PFSK-1 (cell line): ENCODE measurements around the gene NTSR2.
A peak's percentile ranks its signal among the peaks of the same experiment; 100 is the strongest.

Experiments
- FOXP2 ChIP-seq: optimal IDR thresholded peaks from 2 replicates; pipeline ENCODE3; 2011; ENCODE audit warnings: borderline replicate concordance, control low read depth, inconsistent platforms; ENCODE audit not compliant: insufficient read depth; ENCODE audit errors: extremely low read length, extremely low read depth
- POLR2AphosphoS5 ChIP-seq: IDR thresholded peaks from 2 replicates; pipeline ENCODE4 v1.6.1; 2012; ENCODE audit warnings: low read depth, mild to moderate bottlenecking, control low read depth, low read length, moderate library complexity
- SIN3A ChIP-seq: IDR thresholded peaks from 2 replicates; pipeline ENCODE4 v1.6.1; 2012; ENCODE audit warnings: mild to moderate bottlenecking, low read length, moderate library complexity, borderline replicate concordance; ENCODE audit not compliant: insufficient read depth
- TAF1 ChIP-seq: IDR thresholded peaks from 2 replicates; pipeline ENCODE4 v1.6.1; 2012; ENCODE audit warnings: low read length, control low read depth, borderline replicate concordance; ENCODE audit not compliant: insufficient read depth
- TF ChIP-seq, protein P1 (sequence below), 2 experiments: IDR thresholded peaks; 2 replicates each; pipeline versions ENCODE4 v1.6.1 to v1.8.0; 2011 to 2012; ENCODE audit warnings: low read depth in 2 of 2, low read length in 2 of 2, control low read depth in 1 of 2, inconsistent platforms in 1 of 2, mild to moderate bottlenecking in 1 of 2, moderate library complexity in 1 of 2; ENCODE audit not compliant: insufficient read depth in 1 of 2

NTSR2 gene

GRCh38 chr2:11616097-11616687 lies 53.8 kb downstream of the NTSR2 start:
- no peak for TF ChIP-seq SIN3A
- TF ChIP-seq, protein P1, sequence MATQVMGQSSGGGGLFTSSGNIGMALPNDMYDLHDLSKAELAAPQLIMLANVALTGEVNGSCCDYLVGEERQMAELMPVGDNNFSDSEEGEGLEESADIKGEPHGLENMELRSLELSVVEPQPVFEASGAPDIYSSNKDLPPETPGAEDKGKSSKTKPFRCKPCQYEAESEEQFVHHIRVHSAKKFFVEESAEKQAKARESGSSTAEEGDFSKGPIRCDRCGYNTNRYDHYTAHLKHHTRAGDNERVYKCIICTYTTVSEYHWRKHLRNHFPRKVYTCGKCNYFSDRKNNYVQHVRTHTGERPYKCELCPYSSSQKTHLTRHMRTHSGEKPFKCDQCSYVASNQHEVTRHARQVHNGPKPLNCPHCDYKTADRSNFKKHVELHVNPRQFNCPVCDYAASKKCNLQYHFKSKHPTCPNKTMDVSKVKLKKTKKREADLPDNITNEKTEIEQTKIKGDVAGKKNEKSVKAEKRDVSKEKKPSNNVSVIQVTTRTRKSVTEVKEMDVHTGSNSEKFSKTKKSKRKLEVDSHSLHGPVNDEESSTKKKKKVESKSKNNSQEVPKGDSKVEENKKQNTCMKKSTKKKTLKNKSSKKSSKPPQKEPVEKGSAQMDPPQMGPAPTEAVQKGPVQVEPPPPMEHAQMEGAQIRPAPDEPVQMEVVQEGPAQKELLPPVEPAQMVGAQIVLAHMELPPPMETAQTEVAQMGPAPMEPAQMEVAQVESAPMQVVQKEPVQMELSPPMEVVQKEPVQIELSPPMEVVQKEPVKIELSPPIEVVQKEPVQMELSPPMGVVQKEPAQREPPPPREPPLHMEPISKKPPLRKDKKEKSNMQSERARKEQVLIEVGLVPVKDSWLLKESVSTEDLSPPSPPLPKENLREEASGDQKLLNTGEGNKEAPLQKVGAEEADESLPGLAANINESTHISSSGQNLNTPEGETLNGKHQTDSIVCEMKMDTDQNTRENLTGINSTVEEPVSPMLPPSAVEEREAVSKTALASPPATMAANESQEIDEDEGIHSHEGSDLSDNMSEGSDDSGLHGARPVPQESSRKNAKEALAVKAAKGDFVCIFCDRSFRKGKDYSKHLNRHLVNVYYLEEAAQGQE (IDR thresholded peaks at IDR 0.05; ENCODE audit: insufficient read depth in 1 of 2, low read depth in 2 of 2, low read length in 2 of 2) = peak; percentile 14 to 83; a peak in 3 of 4 replicates

GRCh38 chr2:11615209-11615608 lies 54.8 kb downstream of the NTSR2 start:
- TF ChIP-seq, protein P1 (IDR thresholded peaks at IDR 0.05; ENCODE audit: insufficient read depth in 1 of 2, low read depth in 2 of 2, low read length in 2 of 2) = peak; percentile 46 to 83; a peak in 3 of 4 replicates
- no peak for TF ChIP-seq FOXP2

- TF ChIP-seq, protein P1 (IDR thresholded peaks at IDR 0.05; ENCODE audit: insufficient read depth in 1 of 2, low read depth in 2 of 2, low read length in 2 of 2) = no peak
Measured at GRCh38 chr2:11613297-11613696, 56.7 kb downstream of the NTSR2 start.

GRCh38 chr2:11612553-11613215 lies 57.3 kb downstream of the NTSR2 start:
- TF ChIP-seq FOXP2 = no peak
- TF ChIP-seq SIN3A = no peak
- TF ChIP-seq, protein P1 (IDR thresholded peaks at IDR 0.05; ENCODE audit: insufficient read depth in 1 of 2, low read depth in 2 of 2, low read length in 2 of 2) = no peak
- TF ChIP-seq TAF1 = no peak
- TF ChIP-seq POLR2AphosphoS5 = no peak

GRCh38 chr2:11611251-11611650 lies 58.7 kb downstream of the NTSR2 start:
- TF ChIP-seq TAF1 (no peak), FOXP2 (no peak), POLR2AphosphoS5 (no peak), SIN3A (no peak)
- TF ChIP-seq, protein P1 (IDR thresholded peaks at IDR 0.05; ENCODE audit: insufficient read depth in 1 of 2, low read depth in 2 of 2, low read length in 2 of 2) = no peak
